Measurements from ENCODE around the gene HID1.
"Not testable (repeated sequence)": the region's sequence is repeated elsewhere in the genome, so short reads cannot be mapped to it uniquely, and the experiment has no call there.

HID1 gene

GRCh38 chr17:74922694-74923537 lies 49.6 kb downstream of the HID1 start, which contains the start of gene USH1G:
USH1G (minus strand) TSS chr17:74923255; CDS start chr17:74923073, 182 bp downstream.
- no peak for DNase-seq (ENCODE audit: low read depth in 3 of 3)

GRCh38 chr17:74922172-74922571 lies 50.4 kb downstream of the HID1 start:
- DNase-seq (ENCODE audit: low read depth in 3 of 3): no peak

- no peak for DNase-seq (ENCODE audit: low read depth in 3 of 3)
Measured at GRCh38 chr17:74921769-74922168, 50.8 kb downstream of the HID1 start.

- DNase-seq (ENCODE audit: low read depth in 3 of 3): no peak
Measured at GRCh38 chr17:74921026-74921681, 51.4 kb downstream of the HID1 start.

GRCh38 chr17:74920642-74921025 lies 51.9 kb downstream of the HID1 start:
- DNase-seq (ENCODE audit: low read depth in 3 of 3): no peak

- DNase-seq (ENCODE audit: low read depth in 3 of 3): no peak
Measured at GRCh38 chr17:74920306-74920620, 52.3 kb downstream of the HID1 start.

GRCh38 chr17:74919440-74920305 lies 52.9 kb downstream of the HID1 start:
- DNase-seq (ENCODE audit: low read depth in 3 of 3): no peak

GRCh38 chr17:74918906-74919305 lies 53.7 kb downstream of the HID1 start:
- no peak for DNase-seq (ENCODE audit: low read depth in 3 of 3)

- DNase-seq (ENCODE audit: low read depth in 3 of 3): no peak
Measured at GRCh38 chr17:74917430-74917829, 55.1 kb downstream of the HID1 start.

- DNase-seq (ENCODE audit: low read depth in 3 of 3): no peak
Measured at GRCh38 chr17:74916851-74917199, 55.7 kb downstream of the HID1 start.

- no peak for DNase-seq (ENCODE audit: low read depth in 3 of 3)
Measured at GRCh38 chr17:74916136-74916850, 56.3 kb downstream of the HID1 start.

GRCh38 chr17:74911423-74911822 lies 61.1 kb downstream of the HID1 start:
- DNase-seq (ENCODE audit: low read depth in 3 of 3): not testable (repeated sequence)

GRCh38 chr17:74909097-74909496 lies 63.5 kb downstream of the HID1 start:
- not testable (repeated sequence) for DNase-seq (ENCODE audit: low read depth in 3 of 3)

GRCh38 chr17:74907012-74907411 lies 65.5 kb downstream of the HID1 start:
- no peak for DNase-seq (ENCODE audit: low read depth in 3 of 3)

- not testable (repeated sequence) for DNase-seq (ENCODE audit: low read depth in 3 of 3)
Measured at GRCh38 chr17:74906214-74906793, 66.3 kb downstream of the HID1 start.

GRCh38 chr17:74904687-74905409 lies 67.7 kb downstream of the HID1 start:
- no peak for DNase-seq (ENCODE audit: low read depth in 3 of 3)

GRCh38 chr17:74903671-74904070 lies 68.9 kb downstream of the HID1 start:
- no peak for DNase-seq (ENCODE audit: low read depth in 3 of 3)

GRCh38 chr17:74903034-74903433 lies 69.5 kb downstream of the HID1 start:
- DNase-seq (ENCODE audit: low read depth in 3 of 3): no peak

- no peak for DNase-seq (ENCODE audit: low read depth in 3 of 3)
Measured at GRCh38 chr17:74901353-74902135, 71.0 kb downstream of the HID1 start.
